ENCODE measurements around the gene TCN1.
A peak's percentile ranks its signal among the peaks of the same experiment; 100 is the strongest.
"Not testable (repeated sequence)": the region's sequence is repeated elsewhere in the genome, so short reads cannot be mapped to it uniquely, and the experiment has no call there.

TCN1 gene

GRCh38 chr11:59854871-59855270, 11.4 kb downstream of the TCN1 start:
- no peak for DNase-seq

GRCh38 chr11:59851416-59851815, 14.9 kb downstream of the TCN1 start:
- not testable (repeated sequence) for DNase-seq

- not testable (repeated sequence) for DNase-seq
Observed at GRCh38 chr11:59849551-59849950, 16.7 kb downstream of the TCN1 start.

- DNase-seq, result no peak
Observed at GRCh38 chr11:59849129-59849528, 17.2 kb downstream of the TCN1 start.

- not testable (repeated sequence) for DNase-seq
Observed at GRCh38 chr11:59848439-59848838, 17.8 kb downstream of the TCN1 start.

GRCh38 chr11:59847626-59848025, 18.7 kb downstream of the TCN1 start:
- no peak for DNase-seq

- DNase-seq, result no peak
Observed at GRCh38 chr11:59846556-59846955, 19.7 kb downstream of the TCN1 start.

GRCh38 chr11:59845399-59845798, 20.9 kb downstream of the TCN1 start, which contains the start of gene CBLIF:
Gene CBLIF, minus strand, starts transcription at chr11:59845499. Its CDS starts 46 bp downstream, at chr11:59845453.
- DNase-seq, result no peak

GRCh38 chr11:59842316-59842715, 24.0 kb downstream of the TCN1 start:
- DNase-seq, result no peak

- DNase-seq, result no peak
Observed at GRCh38 chr11:59841514-59841913, 24.8 kb downstream of the TCN1 start.

GRCh38 chr11:59839615-59840014, 26.7 kb downstream of the TCN1 start:
- no peak for DNase-seq

GRCh38 chr11:59833602-59834001, 32.7 kb downstream of the TCN1 start:
- DNase-seq, result no peak

- DNase-seq, result no peak
Observed at GRCh38 chr11:59829358-59829757, 36.9 kb downstream of the TCN1 start.

GRCh38 chr11:59822989-59823566, 43.2 kb downstream of the TCN1 start:
- DNase-seq, result no peak

- DNase-seq, result no peak
Observed at GRCh38 chr11:59818572-59818971, 47.7 kb downstream of the TCN1 start.

- DNase-seq, result not testable (repeated sequence)
Observed at GRCh38 chr11:59816434-59816833, 49.9 kb downstream of the TCN1 start.

- no peak for DNase-seq
Observed at GRCh38 chr11:59815754-59816153, 50.5 kb downstream of the TCN1 start.

GRCh38 chr11:59814021-59814420, 52.3 kb downstream of the TCN1 start:
- no peak for DNase-seq

- no peak for DNase-seq
Observed at GRCh38 chr11:59813364-59813763, 52.9 kb downstream of the TCN1 start.

- DNase-seq, result no peak
Observed at GRCh38 chr11:59812220-59812619, 54.1 kb downstream of the TCN1 start.

GRCh38 chr11:59810911-59811259, 55.4 kb downstream of the TCN1 start:
- no peak for DNase-seq

- peak; percentile 79 to 87 (median 82) for DNase-seq
Observed at GRCh38 chr11:59810189-59810910, 55.9 kb downstream of the TCN1 start, which contains the start of gene MRPL16. Gene MRPL16, minus strand, starts transcription at chr11:59810778. Its CDS starts 120 bp downstream, at chr11:59810658.

- no peak for DNase-seq
Observed at GRCh38 chr11:59807047-59807610, 59.2 kb downstream of the TCN1 start.

- no peak for DNase-seq
Observed at GRCh38 chr11:59804061-59804460, 62.2 kb downstream of the TCN1 start.

All from activated naive CD4-positive, alpha-beta T cell (primary cell).